IMR-90 (cell line): Measurements from ENCODE around the gene E2F8. TPM values are rescaled to one million over a fixed set of nuclear protein-coding genes. Genes with fewer than 3 reads are reported as not detected.

Source experiments
- ATAC-seq: fragments of 200-7000 bp; cut with Tn5 transposase; 2 replicates; pipeline ENCODE4 v1.9.1; 2020; ENCODE audit warnings: low read depth, mild to moderate bottlenecking, moderate library complexity
- BruUV-seq: library from RNA; stranded (reverse); fragments of 400-500 nt; replicated peaks from 2 replicates; lab custom pipeline; 2021; lab: Mats Ljungman, UMichigan
- CTCF ChIA-PET: fragments of 300-600 bp; formaldehyde crosslinking; extraction: SDS; loops from one replicate; lab custom pipeline; 2021; ENCODE audit warnings: antibody characterized with exemption; lab: Yijun Ruan, JAX
- POLR2A ChIA-PET: fragments of 300-600 bp; sonication (Branson Sonifier 250); formaldehyde crosslinking; loops from one replicate; lab custom pipeline; 2022; ENCODE audit warnings: antibody characterized with exemption; ENCODE audit not compliant: unreplicated experiment; lab: Charles Lee
- DNase-seq: peaks from one replicate; pipeline ENCODE4 v3.0.0; 2013
- H2AFZ ChIP-seq: replicated peaks from 2 replicates; pipeline ENCODE3; 2013; ENCODE audit warnings: low read length, mild to moderate bottlenecking; ENCODE audit not compliant: poor library complexity
- H2AK5ac ChIP-seq: 2 replicates; pipeline ENCODE4 v1.6.1; 2013; ENCODE audit warnings: low read depth, low read length, inconsistent platforms
- H2AK9ac ChIP-seq: replicated peaks from 2 replicates; pipeline ENCODE3; 2013; ENCODE audit warnings: mild to moderate bottlenecking, low read depth, low read length, moderate library complexity; ENCODE audit not compliant: poor library complexity
- H2BK120ac ChIP-seq: 2 replicates; pipeline ENCODE4 v1.6.1; 2013; ENCODE audit warnings: low read depth, low read length, inconsistent platforms
- H2BK15ac ChIP-seq: 3 replicates; pipeline ENCODE4 v1.6.1; 2013; ENCODE audit warnings: low read depth, low read length, inconsistent platforms
- H2BK20ac ChIP-seq: 2 replicates; pipeline ENCODE4 v1.6.1; 2013; ENCODE audit warnings: low read depth, mild to moderate bottlenecking, inconsistent platforms, low read length, moderate library complexity
- H2BK5ac ChIP-seq: 2 replicates; pipeline ENCODE4 v1.6.1; 2013; ENCODE audit warnings: mild to moderate bottlenecking, low read depth, low read length, inconsistent platforms; ENCODE audit not compliant: poor library complexity, severe bottlenecking
- H3K14ac ChIP-seq: replicated peaks from 2 replicates; pipeline ENCODE4 v1.6.1; 2013; ENCODE audit warnings: low read depth, low read length, inconsistent platforms
- H3K18ac ChIP-seq: 2 replicates; pipeline ENCODE4 v1.6.1; 2013; ENCODE audit warnings: low read depth, low read length, control low read depth
- H3K23ac ChIP-seq: 2 replicates; pipeline ENCODE4 v1.6.1; 2013; ENCODE audit warnings: low read depth, low read length, inconsistent platforms
- H3K27ac ChIP-seq: 2 replicates; pipeline ENCODE4 v1.5.1; 2013; ENCODE audit warnings: mild to moderate bottlenecking, control low read depth, low read length; ENCODE audit not compliant: insufficient read depth
- H3K27me3 ChIP-seq: 2 replicates; pipeline ENCODE4 v1.6.1; 2013; ENCODE audit warnings: low read length; ENCODE audit not compliant: control insufficient read depth, insufficient read depth
- H3K36me3 ChIP-seq: 2 replicates; pipeline ENCODE4 v1.6.1; 2013; ENCODE audit warnings: low read length, mixed read lengths; ENCODE audit not compliant: control insufficient read depth, insufficient read depth
- H3K4ac ChIP-seq: 2 replicates; pipeline ENCODE4 v1.6.1; 2013; ENCODE audit warnings: low read depth, low read length, inconsistent platforms
- H3K4me1 ChIP-seq: 2 replicates; pipeline ENCODE4 v1.6.1; 2013; ENCODE audit warnings: low read length, mixed read lengths; ENCODE audit not compliant: control insufficient read depth, insufficient read depth
- H3K4me2 ChIP-seq: 2 replicates; pipeline ENCODE4 v1.6.1; 2013; ENCODE audit warnings: low read depth, mild to moderate bottlenecking, control low read depth, low read length, moderate library complexity
- H3K4me3 ChIP-seq: 2 replicates; pipeline ENCODE4 v1.5.1; 2013; ENCODE audit warnings: low read depth, mild to moderate bottlenecking, control low read depth, low read length, moderate library complexity; ENCODE audit not compliant: insufficient read depth
- H3K56ac ChIP-seq: 2 replicates; pipeline ENCODE4 v1.6.1; 2013; ENCODE audit warnings: low read length, inconsistent platforms; ENCODE audit not compliant: insufficient read depth; ENCODE audit errors: extremely low read depth
- H3K79me1 ChIP-seq, 2 experiments: 2 replicates each; pipeline ENCODE4 v1.6.1; 2013; ENCODE audit warnings: low read length in 2 of 2, inconsistent platforms in 1 of 2, low read depth in 1 of 2
- H3K9ac ChIP-seq: 2 replicates; pipeline ENCODE4 v1.6.1; 2013; ENCODE audit warnings: low read depth, low read length, control low read depth
- H3K9me1 ChIP-seq: 2 replicates; pipeline ENCODE4 v1.6.1; 2013; ENCODE audit warnings: low read length, inconsistent platforms; ENCODE audit not compliant: insufficient read depth
- H3K9me3 ChIP-seq: 2 replicates; pipeline ENCODE4 v1.6.1; 2013; ENCODE audit warnings: low read length; ENCODE audit not compliant: control insufficient read depth, insufficient read depth
- H4K20me1 ChIP-seq: 2 replicates; pipeline ENCODE4 v1.6.1; 2013; ENCODE audit warnings: low read length, inconsistent platforms; ENCODE audit not compliant: insufficient read depth
- H4K5ac ChIP-seq: 2 replicates; pipeline ENCODE4 v1.6.1; 2013; ENCODE audit warnings: mild to moderate bottlenecking, low read depth, low read length, control low read depth
- H4K8ac ChIP-seq, 2 experiments: 2 replicates each; pipeline ENCODE4 v1.6.1; 2013; ENCODE audit warnings: low read depth in 2 of 2, low read length in 2 of 2, control low read depth in 1 of 2, inconsistent platforms in 1 of 2
- H4K91ac ChIP-seq: 2 replicates; pipeline ENCODE4 v1.6.1; 2013; ENCODE audit warnings: low read depth, low read length, inconsistent platforms; ENCODE audit not compliant: insufficient read depth
- BHLHE40 ChIP-seq: fragments of 150-350 bp; IDR thresholded peaks from 2 replicates; pipeline ENCODE4 v1.6.1; 2016; ENCODE audit warnings: mild to moderate bottlenecking, low read depth, low read length
- CEBPB ChIP-seq: IDR thresholded peaks from 2 replicates; pipeline ENCODE4 v1.6.1; 2012; ENCODE audit warnings: low read depth, low read length, improper control_type of control experiment
- CHD1 ChIP-seq: IDR thresholded peaks from 2 replicates; pipeline ENCODE4 v1.6.1; 2012; ENCODE audit warnings: low read depth, low read length, improper control_type of control experiment
- FOS ChIP-seq: fragments of 150-350 bp; IDR thresholded peaks from 2 replicates; pipeline ENCODE4 v1.6.1; 2016; ENCODE audit warnings: low read depth, low read length
- MAFK ChIP-seq: IDR thresholded peaks from 2 replicates; pipeline ENCODE4 v1.6.1; 2012; ENCODE audit warnings: low read depth, low read length, improper control_type of control experiment
- MXI1 ChIP-seq: IDR thresholded peaks from 2 replicates; pipeline ENCODE4 v1.6.1; 2012; ENCODE audit warnings: low read depth, mild to moderate bottlenecking, low read length, moderate library complexity, borderline replicate concordance
- NFE2L2 ChIP-seq: fragments of 150-350 bp; IDR thresholded peaks from 2 replicates; pipeline ENCODE4 v1.6.1; 2016; ENCODE audit warnings: low read depth, mild to moderate bottlenecking, low read length
- RAD21 ChIP-seq: IDR thresholded peaks from 2 replicates; pipeline ENCODE4 v1.6.1; 2012; ENCODE audit warnings: low read length, improper control_type of control experiment
- RCOR1 ChIP-seq: IDR thresholded peaks from 2 replicates; pipeline ENCODE4 v1.6.1; 2012; ENCODE audit warnings: mild to moderate bottlenecking, low read length, improper control_type of control experiment; ENCODE audit not compliant: insufficient replicate concordance
- RFX5 ChIP-seq: IDR thresholded peaks from 2 replicates; pipeline ENCODE4 v1.8.0; 2012; ENCODE audit warnings: low read depth, mild to moderate bottlenecking, low read length, moderate library complexity
- WGBS, 2 experiments: methylation state at CpG; one replicate each; pipeline versions ENCODE4 v1.1.5 to v1.1.7; 2013; ENCODE audit warnings: missing lambda C conversion rate in 2 of 2; ENCODE audit not compliant: insufficient read length in 1 of 2; ENCODE audit errors: extremely low coverage in 2 of 2; 5-methylcytosine and 5-hydroxymethylcytosine counted together
- dilution Hi-C: fragments of 300-500 bp; cut with HindIII; formaldehyde crosslinking; loops from one replicate; pipeline ENCODE4 v1.14.3; 2018; ENCODE audit warnings: low sequenced_read_pairs; ENCODE audit not compliant: unreplicated experiment
- in situ Hi-C: fragments of 300-500 bp; cut with MboI; formaldehyde crosslinking; loops from 3 replicates; pipeline ENCODE4 v1.14.3; 2019; ENCODE audit warnings: low sequenced_read_pairs, inconsistent platforms, mixed read lengths
- intact Hi-C: fragments of 100-400 bp; cut with micrococcal nuclease; formaldehyde crosslinking; loops from 2 replicates; pipeline ENCODE4 v1.10.0; 2022
- polyA plus RNA-seq, 3 experiments: library from polyadenylated mRNA; depleted of rRNA; stranded (reverse); fragments of >200 nt; gene quantifications; 2 replicates each; pipeline ENCODE4 v1.2.3, GENCODE V29; 2012; ENCODE audit warnings: low replicate concordance in 1 of 3
- total RNA-seq: library from RNA; depleted of rRNA; stranded (reverse); fragments of >200 nt; gene quantifications from 2 replicates; pipeline ENCODE4 v1.2.3, GENCODE V29; 2012
- TF ChIP-seq, protein P1 (sequence below): conservative IDR thresholded peaks from 2 replicates; pipeline ENCODE4 v1.5.1; 2012; ENCODE audit warnings: mild to moderate bottlenecking, low read depth, low read length, improper control_type of control experiment

Gene E2F8
- total and polyA plus RNA-seq, 2 of the 4 experiments (the other 2 are of a cell fraction), result 1.1 to 2.3 TPM

DNA sequence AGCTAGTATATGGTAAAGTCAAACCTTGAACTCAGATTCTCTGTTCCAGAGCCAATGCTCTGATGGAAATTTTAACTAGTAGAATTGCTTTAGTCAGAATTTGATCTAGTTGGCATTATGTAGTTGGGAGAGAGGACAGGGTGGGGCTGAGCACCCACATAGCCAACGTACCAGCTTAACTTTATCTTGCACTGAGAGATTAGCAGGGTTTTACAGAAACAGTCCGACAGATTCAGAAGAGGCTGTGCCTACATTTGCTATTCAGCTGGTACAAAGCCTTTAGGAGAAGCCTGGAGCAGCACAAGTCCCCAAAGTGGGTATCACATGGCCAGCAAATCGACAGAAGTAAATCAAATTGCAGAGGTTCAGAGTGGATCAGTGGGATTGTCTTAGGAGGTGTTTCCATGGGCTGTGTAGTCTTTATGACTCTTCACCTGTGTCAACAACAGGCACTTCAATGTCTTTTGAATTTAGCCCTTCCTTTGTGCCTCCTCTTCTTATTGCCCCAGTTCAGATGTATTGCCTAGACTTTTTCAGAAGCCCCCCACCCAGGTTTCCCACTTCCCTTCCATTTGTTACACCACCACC is 31.7 kb downstream of the E2F8 start:
- H4K8ac ChIP-seq, result no peak overlapping the region
- WGBS, 2 experiments, result 67% methylated on average over 1 of the region's 3 CpGs; no CpG with 5 or more reads in 1 of the 2 experiments
- in situ Hi-C loops, result no loop called here
- H2BK5ac ChIP-seq, result no peak overlapping the region
- no peak overlapping the region for H3K4ac ChIP-seq
- no peak overlapping the region for H4K5ac ChIP-seq
- H4K91ac ChIP-seq, result no peak overlapping the region
- H3K4me1 ChIP-seq, result no peaks in the 10 kb centered on the region
- H2BK120ac ChIP-seq, result no peak overlapping the region
- H3K27ac ChIP-seq, result no peak overlapping the region
- no peak overlapping the region for H3K4me3 ChIP-seq
- ATAC-seq (no peak), DNase-seq (no peak)
- H3K9me3 ChIP-seq, result no peaks in the 10 kb centered on the region
- no peaks in the 10 kb centered on the region for H3K36me3 ChIP-seq
- H3K79me1 ChIP-seq, result no peaks in the 10 kb centered on the region
- no peak for TF ChIP-seq MXI1
- no peak for TF ChIP-seq MAFK
- TF ChIP-seq NFE2L2, result no peak
- no peak for TF ChIP-seq RAD21
- TF ChIP-seq BHLHE40, result no peak
- TF ChIP-seq, protein P1, sequence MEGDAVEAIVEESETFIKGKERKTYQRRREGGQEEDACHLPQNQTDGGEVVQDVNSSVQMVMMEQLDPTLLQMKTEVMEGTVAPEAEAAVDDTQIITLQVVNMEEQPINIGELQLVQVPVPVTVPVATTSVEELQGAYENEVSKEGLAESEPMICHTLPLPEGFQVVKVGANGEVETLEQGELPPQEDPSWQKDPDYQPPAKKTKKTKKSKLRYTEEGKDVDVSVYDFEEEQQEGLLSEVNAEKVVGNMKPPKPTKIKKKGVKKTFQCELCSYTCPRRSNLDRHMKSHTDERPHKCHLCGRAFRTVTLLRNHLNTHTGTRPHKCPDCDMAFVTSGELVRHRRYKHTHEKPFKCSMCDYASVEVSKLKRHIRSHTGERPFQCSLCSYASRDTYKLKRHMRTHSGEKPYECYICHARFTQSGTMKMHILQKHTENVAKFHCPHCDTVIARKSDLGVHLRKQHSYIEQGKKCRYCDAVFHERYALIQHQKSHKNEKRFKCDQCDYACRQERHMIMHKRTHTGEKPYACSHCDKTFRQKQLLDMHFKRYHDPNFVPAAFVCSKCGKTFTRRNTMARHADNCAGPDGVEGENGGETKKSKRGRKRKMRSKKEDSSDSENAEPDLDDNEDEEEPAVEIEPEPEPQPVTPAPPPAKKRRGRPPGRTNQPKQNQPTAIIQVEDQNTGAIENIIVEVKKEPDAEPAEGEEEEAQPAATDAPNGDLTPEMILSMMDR, result no peak
- TF ChIP-seq RFX5, result no peak
- no peak for TF ChIP-seq CEBPB
- TF ChIP-seq RCOR1, result no peak
- TF ChIP-seq CHD1, result no peak
- TF ChIP-seq FOS, result no peak
- H3K18ac ChIP-seq, result no peak overlapping the region
- H2BK20ac ChIP-seq, result no peak overlapping the region
- no peak overlapping the region for H3K23ac ChIP-seq
- intact Hi-C loops, result no loop called here
- H3K14ac ChIP-seq, result no peak overlapping the region
- H3K4me2 ChIP-seq, result no peak overlapping the region
- no peak overlapping the region for H2AK5ac ChIP-seq
- H3K56ac ChIP-seq, result no peak overlapping the region
- H2BK15ac ChIP-seq, result no peak overlapping the region
- H4K20me1 ChIP-seq, result no peaks in the 10 kb centered on the region
- dilution Hi-C loops, result no loop called here
- no peak overlapping the region for H2AK9ac ChIP-seq
- ChIA-PET POLR2A (no interaction called here), CTCF (no interaction called here)
- BruUV-seq, result no TSS peak
- no peak overlapping the region for H2AFZ ChIP-seq
- H3K9ac ChIP-seq, result no peak overlapping the region
- H3K9me1 ChIP-seq, result no peaks in the 10 kb centered on the region
- H3K27me3 ChIP-seq, result peaks cover 14% of the 10 kb centered on the region
